HEK293 (cell line): Measurements from ENCODE around the gene HRCT1.

ENCODE experiments used
- CTCF ChIP-seq: fragments of 450-650 bp; formaldehyde crosslinking; IDR thresholded peaks from 2 replicates; pipeline ENCODE4 v1.5.1; 2016; ENCODE audit warnings: missing biosample characterization, missing genetic modification characterization
- SALL2 ChIP-seq: fragments of 450-650 bp; formaldehyde crosslinking; IDR thresholded peaks from 2 replicates; pipeline ENCODE4 v1.5.0; 2017; ENCODE audit warnings: missing biosample characterization, mild to moderate bottlenecking, missing genetic modification characterization, borderline replicate concordance
- YY1 ChIP-seq: fragments of 450-650 bp; formaldehyde crosslinking; IDR thresholded peaks from 2 replicates; pipeline ENCODE4 v1.5.1; 2018; ENCODE audit warnings: missing biosample characterization, missing genetic modification characterization
- ZBTB20 ChIP-seq: fragments of 450-650 bp; formaldehyde crosslinking; IDR thresholded peaks from 2 replicates; pipeline ENCODE4 v1.5.1; 2016; ENCODE audit warnings: missing biosample characterization, missing genetic modification characterization
- ZNF140 ChIP-seq: fragments of 450-650 bp; formaldehyde crosslinking; IDR thresholded peaks from 2 replicates; pipeline ENCODE4 v1.5.1; 2016; ENCODE audit warnings: missing biosample characterization, missing genetic modification characterization
- ZNF157 ChIP-seq: fragments of 450-650 bp; formaldehyde crosslinking; IDR thresholded peaks from 2 replicates; pipeline ENCODE4 v1.5.1; 2016; ENCODE audit warnings: missing biosample characterization, missing genetic modification characterization
- ZNF24 ChIP-seq: fragments of 450-650 bp; formaldehyde crosslinking; IDR thresholded peaks from 2 replicates; pipeline ENCODE4 v1.5.1; 2016; ENCODE audit warnings: missing biosample characterization, missing genetic modification characterization
- ZNF48 ChIP-seq: fragments of 450-650 bp; formaldehyde crosslinking; IDR thresholded peaks from 2 replicates; pipeline ENCODE4 v1.5.1; 2016; ENCODE audit warnings: missing biosample characterization, missing genetic modification characterization
- ZNF560 ChIP-seq: fragments of 450-650 bp; formaldehyde crosslinking; IDR thresholded peaks from 2 replicates; pipeline ENCODE4 v1.5.1; 2017; ENCODE audit warnings: missing biosample characterization, missing genetic modification characterization, borderline replicate concordance
- ZNF658 ChIP-seq: fragments of 450-650 bp; formaldehyde crosslinking; IDR thresholded peaks from 2 replicates; pipeline ENCODE4; 2016; ENCODE audit warnings: missing biosample characterization, missing genetic modification characterization
- ZSCAN5A ChIP-seq: fragments of 450-650 bp; formaldehyde crosslinking; IDR thresholded peaks from 2 replicates; pipeline ENCODE4 v1.5.1; 2016; ENCODE audit warnings: missing biosample characterization, missing genetic modification characterization

GRCh38 chr9:35920051-35920620, 14.1 kb downstream of the HRCT1 start:
- TF ChIP-seq CTCF (tag by site-specific recombination) (no peak), ZNF24 (tag by site-specific recombination) (no peak), YY1 (no peak), ZNF140 (tag by site-specific recombination) (no peak), ZBTB20 (tag by site-specific recombination) (no peak), ZNF48 (tag by site-specific recombination) (no peak), ZNF658 (tag by site-specific recombination) (no peak), SALL2 (no peak), ZNF560 (tag by site-specific recombination) (no peak), ZNF157 (no peak), ZSCAN5A (no peak)
